Amygdala (tissue), 56 donors: ENCODE measurements around the gene CES4A.
"Not testable (repeated sequence)": the region's sequence is repeated elsewhere in the genome, so short reads cannot be mapped to it uniquely, and the experiment has no call there.

Source experiments
- DNase-seq, 56 donors: peaks; one replicate each; lab custom pipeline; 2025; lab: John Stamatoyannopoulos, UW

Gene CES4A

DNA sequence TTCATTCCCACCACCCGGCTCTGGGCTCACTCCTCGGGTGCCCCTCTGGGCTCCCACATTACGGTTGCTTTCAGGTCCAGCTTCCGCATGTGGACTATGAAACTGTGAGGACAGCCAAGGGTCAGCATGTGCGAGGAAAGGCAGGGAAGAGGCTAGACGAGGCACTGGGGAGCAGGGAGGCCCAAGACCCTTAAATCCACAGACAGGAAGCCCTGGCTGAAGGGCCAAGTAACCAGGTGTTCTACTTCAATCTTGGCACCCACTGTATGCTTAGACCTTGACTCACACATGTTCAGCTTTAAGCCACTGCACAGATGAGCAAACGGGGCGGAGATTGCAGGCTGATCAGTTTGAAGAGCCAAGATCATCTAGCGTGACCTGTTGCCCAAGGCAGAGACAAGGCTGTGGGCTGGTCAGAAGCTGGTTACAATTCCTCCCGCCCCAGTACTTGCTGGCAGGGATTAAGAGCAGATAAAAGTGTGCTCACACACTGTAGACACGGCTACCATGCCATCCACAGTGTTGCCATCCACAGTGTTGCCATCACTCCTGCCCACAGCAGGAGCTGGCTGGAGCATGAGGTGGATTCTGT lies at the start of gene CES4A:
Gene CES4A, plus strand, starts transcription at position 393 of the 592 bp plus-strand sequence. Its CDS starts 184 bp downstream, at position 577.
- DNase-seq: no peak

- DNase-seq: no peak
Observed at GRCh38 chr16:66939366-66939765, 49.0 kb upstream of the CES4A start.

DNA sequence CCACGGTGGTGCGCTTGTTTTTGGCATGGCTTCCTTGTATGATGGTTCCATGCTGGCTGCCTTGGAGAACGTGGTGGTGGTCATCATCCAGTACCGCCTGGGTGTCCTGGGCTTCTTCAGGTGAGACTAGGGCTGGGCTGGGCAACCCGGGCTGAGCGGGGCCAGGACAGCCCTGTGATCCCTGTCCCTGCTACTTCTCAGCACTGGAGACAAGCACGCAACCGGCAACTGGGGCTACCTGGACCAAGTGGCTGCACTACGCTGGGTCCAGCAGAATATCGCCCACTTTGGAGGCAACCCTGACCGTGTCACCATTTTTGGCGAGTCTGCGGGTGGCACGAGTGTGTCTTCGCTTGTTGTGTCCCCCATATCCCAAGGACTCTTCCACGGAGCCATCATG lies 48.2 kb upstream of the CES4A start:
- DNase-seq: no peak

- DNase-seq: no peak
Observed at GRCh38 chr16:66942981-66943380, 45.4 kb upstream of the CES4A start.

DNA sequence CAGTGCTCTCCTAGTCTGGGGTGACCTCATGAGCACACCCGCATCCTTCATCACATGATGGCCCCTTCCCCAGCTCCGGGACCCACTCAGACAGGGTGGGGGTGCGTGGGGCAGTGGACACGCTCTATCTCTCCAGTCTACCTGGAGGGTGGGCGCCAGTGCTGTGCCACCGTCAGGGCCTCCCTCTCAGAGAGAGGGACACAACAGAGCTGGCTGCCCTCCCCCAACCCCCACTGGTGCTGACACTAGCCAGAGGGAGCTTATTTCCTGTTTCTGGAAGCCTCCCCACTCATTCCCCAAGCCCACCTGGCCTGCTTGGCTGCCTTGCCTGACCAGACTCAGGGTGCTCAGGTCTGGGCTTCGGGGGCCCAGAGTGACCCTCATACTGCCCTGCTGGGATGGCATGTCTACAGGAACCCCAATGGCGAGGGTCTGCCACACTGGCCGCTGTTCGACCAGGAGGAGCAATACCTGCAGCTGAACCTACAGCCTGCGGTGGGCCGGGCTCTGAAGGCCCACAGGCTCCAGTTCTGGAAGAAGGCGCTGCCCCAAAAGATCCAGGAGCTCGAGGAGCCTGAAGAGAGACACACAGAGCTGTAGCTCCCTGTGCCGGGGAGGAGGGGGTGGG lies 44.8 kb upstream of the CES4A start:
- DNase-seq: no peak

- DNase-seq: no peak
Observed at GRCh38 chr16:66944054-66944441, 44.3 kb upstream of the CES4A start.

DNA sequence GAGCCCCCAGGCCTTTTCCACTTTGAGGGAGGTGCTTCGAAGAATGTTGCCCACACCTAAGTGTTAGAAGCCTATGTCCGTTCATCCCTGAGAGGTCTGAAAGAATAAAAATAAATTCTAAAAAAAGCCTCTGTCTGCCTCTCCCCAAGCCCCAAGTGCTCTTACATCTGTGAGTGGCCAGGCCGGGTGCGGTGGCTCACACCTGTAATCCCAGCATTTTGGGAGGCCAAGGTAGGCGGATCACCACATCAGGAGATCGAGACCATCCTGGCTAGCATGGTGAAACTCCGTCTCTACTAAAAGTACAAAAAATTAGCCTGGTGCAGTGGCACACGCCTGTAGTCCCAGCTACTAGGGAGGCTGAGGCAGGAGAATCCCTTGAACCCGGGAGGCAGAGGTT lies 43.4 kb upstream of the CES4A start:
- DNase-seq: not testable (repeated sequence)

- no peak for DNase-seq
Observed at GRCh38 chr16:66945939-66946338, 42.5 kb upstream of the CES4A start.

DNA sequence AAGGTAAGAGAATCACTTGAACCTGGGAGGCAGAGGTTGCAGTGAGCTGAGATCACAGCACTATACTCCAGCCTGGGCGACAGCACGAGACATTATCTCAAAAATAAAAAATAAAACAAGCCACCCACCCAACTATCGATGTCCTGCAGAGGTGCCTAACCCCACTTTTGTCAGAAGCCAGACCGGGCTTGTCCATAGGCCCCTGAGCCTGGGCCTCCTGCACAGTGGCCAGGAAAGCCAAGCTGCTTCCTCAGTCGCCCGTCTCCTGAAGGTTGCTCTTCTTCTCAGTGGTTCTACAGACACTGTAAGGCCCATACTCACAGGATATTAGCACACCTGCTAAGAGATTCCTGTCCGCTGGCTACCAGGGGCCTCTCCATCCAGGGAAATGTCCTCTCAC lies 41.8 kb upstream of the CES4A start:
- no peak for DNase-seq

- DNase-seq: no peak
Observed at GRCh38 chr16:66946974-66947301, 41.5 kb upstream of the CES4A start.

DNA sequence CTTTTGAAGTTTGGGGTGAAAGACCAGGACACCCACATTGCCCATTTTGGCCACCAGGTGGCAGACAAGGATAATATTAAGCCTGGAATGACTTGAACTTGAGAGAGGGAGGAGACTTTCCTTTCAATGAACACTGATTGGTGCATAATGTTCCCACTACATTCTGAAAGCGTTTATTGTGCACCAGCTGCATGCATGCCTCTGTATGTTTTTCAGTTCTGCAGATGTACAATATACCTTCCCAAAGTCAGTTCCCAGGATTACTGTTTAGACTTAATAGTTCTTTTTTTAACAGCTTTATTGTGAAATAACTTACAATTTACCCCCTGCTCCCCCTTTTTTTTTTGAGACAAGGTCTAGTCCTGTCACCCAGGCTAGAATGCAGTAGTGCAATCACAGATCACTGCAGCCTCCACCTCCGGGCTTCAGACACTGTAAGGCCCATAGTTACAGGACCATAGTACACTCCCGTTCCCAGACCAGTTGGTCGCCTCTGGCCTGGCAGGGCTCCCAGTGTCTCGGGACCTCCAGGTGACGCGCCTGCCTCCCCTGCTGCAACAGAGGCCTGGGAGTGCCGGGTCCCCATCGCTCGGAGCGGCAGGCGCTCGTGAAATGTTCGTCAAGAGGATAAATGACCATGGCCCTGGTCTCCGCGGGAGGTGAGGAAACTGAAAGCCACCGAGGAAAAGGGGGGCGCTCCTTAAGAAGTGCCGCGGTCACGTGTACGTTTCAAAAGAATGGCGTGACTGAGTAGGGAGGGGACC lies 40.9 kb upstream of the CES4A start:
- peak in 50 of 56 donors; percentile 9 to 93 (median 56) for DNase-seq

DNA sequence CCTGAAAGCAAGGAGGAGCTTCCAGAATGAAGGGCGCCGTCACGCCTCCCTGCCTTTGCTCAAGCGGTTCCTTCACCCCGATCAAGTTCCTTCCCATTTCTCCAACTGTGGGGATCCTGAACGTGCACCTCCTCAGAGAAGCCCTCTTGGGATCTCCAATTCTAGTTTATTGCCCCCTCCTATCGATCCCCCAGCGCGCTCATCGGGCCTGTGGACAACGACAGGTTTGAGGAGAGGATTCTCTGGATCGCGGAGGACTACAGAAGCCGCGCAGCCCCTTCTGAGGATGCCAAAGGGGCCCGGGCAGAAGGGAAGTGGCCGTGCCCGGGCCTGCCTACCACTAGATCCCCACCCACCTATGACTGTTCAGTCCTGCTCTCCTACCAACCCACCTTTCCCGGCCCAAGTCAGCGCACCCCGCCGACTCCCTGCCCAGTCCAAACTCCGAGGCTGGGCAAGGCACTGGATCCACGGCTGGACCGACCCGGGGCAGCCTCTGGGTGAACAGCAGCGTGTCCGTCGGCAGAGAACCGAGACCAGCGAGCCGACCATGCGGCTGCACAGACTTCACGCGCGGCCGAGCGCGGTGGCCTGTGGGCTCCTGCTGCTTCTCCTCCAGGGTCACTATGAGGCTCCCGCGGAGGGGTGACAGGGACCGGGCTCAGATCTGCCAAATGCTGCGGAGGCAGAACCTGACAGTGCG lies 40.1 kb upstream of the CES4A start:
- peak in 3 of 56 donors; percentile 22 to 35 (median 23) for DNase-seq

DNA sequence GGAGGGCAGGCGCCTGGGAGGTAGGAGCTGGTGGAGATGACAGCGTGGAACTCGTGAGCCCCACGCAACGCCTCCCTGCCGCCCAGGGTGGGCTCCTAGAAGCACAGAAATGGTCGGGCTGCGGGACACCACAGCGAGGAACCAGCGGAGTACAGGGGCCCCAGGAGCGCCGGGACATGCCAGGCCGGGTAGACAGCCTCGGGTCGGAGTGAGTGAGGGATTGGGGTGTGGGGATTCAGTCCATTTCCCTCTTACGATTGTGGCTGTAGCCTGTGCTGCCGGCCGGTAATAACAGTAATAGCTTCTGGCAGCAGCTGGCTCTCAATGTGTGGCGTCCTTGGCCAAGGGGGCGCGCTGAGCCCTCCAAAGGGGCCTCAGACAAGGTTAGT lies 39.6 kb upstream of the CES4A start:
- no peak for DNase-seq

GRCh38 chr16:66949472-66949871 lies 38.9 kb upstream of the CES4A start:
- DNase-seq: no peak

DNA sequence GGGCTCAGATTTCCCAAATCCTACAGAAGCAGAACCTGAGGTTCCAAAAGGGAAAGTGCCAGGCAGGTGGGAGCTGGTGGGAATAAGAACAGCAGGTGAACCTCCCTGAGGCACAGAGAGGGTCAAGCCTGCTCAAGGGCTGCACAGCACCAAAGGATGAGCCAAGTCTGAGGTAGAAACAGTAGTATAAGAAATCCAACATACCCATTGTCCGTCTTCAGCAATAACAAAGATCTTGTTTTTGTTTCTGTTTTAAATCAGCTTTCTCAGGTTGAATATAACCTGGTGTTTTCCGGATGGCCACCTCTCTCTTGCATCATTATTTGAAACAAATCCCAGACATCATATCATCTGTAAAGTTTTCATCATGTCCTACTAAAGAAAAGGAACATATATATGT lies 38.0 kb upstream of the CES4A start:
- no peak for DNase-seq

DNA sequence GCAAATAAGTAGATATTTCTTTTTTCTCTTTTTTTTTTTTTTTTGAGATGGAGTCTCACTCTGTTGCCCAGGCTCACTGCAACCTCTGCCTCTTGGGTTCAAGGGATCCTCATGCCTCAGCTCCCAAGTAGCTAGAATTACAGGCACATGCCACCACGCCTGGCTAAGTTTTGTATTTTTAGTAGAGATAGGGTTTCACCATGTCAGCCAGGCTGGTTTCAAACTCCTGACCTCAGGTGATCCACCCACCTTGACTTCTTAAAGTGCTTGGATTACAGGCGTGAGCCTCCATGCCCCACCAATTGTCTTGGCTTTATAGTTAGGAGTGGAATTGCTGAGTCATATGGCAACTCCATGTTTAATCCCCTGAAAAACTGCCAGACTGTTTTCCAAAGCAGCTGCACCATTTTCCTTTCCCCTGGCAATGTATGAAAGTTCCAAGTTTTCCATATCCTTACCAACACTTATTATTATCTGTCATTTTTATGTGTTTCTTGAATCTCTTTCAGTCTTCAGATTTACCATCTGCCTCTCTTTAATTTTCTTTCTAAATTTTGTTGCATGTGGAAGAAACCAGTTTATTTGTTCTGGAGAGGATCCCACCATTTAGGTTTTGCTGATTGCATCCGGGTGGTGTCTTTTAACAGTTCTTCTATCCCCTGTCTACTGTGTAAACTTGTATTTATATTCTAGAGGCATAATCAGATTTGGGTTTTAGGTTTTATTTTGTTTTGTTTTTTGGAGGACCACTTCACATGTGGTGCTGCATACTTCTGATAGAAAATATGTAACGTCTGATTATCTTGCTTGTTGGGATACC lies 37.2 kb upstream of the CES4A start:
- no peak for DNase-seq

GRCh38 chr16:66952430-66953110 lies 35.8 kb upstream of the CES4A start:
- DNase-seq: no peak

GRCh38 chr16:66953462-66954096 lies 34.8 kb upstream of the CES4A start:
- no peak for DNase-seq

- DNase-seq: peak in 42 of 56 donors; percentile 6 to 84 (median 44)
Observed at GRCh38 chr16:66954097-66954659, 34.2 kb upstream of the CES4A start.
